Loucy (cell line): ENCODE results near the gene PCDHA9.

Experiments used
- CTCF ChIP-seq: fragments of 200-600 bp; sonication (generic); conservative IDR thresholded peaks from 2 replicates; pipeline ENCODE4 v1.5.1; 2014; ENCODE audit warnings: mild to moderate bottlenecking, antibody characterized with exemption, low read length
- EZH2phosphoT487 ChIP-seq: fragments of 200-600 bp; IDR thresholded peaks from 2 replicates; pipeline ENCODE4 v1.6.1; 2018; ENCODE audit warnings: antibody characterized with exemption, mild to moderate bottlenecking, moderate library complexity, borderline replicate concordance

GRCh38 chr5:140857177-140857986, 9.2 kb downstream of the PCDHA9 start:
- TF ChIP-seq CTCF, result no peak
- no peak for TF ChIP-seq EZH2phosphoT487
